ENCODE measurements around the gene LRP11.

LRP11 gene

DNA sequence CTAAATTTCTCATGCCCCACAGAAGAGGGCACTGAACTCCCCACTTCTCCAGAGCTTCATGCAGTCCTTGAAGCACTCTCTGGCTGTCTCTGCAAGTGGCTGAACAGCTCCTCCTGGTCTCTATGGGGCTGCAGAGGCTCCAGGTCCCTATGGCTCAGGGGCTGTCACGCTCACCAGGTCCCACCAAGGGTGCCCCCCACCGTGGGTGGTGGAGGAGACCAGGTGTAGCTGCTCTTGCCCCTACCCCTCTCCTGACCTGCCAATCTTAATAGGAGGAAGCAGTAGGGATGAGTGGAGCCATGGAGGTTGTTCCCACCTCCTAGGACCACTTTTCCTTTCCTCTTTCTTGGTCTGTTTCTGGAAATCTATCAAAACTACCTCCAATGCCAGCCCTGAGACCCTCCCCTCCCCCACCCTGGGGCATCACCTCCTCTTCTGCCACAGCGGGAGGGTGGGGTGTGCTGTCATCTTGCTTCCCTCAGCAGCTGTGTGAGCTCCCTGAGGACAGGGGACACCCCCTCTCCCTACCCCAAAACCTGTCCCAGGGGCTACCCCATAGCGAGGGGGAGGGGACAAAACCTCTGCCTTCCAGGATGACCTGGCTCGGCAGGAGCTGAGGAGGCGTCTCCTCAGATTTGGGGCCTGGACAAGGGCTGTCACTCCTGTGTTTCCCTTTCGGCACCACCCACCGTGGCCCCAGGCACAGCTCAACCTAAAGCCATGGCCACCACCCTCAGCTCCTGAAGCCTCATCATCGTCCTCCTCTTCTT, 45.7 kb upstream of the LRP11 start:
- TF ChIP-seq SIN3A (IDR thresholded peaks at IDR 0.05; ENCODE audit: borderline replicate concordance, insufficient read depth, low read length) (no peak), POLR2AphosphoS5 (IDR thresholded peaks at IDR 0.05; ENCODE audit: low read depth, low read length) (no peak), FOXP2 (optimal IDR thresholded peaks at IDR 0.05; ENCODE audit: borderline replicate concordance, extremely low read depth, extremely low read length, insufficient read depth) (no peak), TAF1 (IDR thresholded peaks at IDR 0.05; ENCODE audit: borderline replicate concordance, insufficient read depth, low read length) (no peak)
- TF ChIP-seq, protein P1, sequence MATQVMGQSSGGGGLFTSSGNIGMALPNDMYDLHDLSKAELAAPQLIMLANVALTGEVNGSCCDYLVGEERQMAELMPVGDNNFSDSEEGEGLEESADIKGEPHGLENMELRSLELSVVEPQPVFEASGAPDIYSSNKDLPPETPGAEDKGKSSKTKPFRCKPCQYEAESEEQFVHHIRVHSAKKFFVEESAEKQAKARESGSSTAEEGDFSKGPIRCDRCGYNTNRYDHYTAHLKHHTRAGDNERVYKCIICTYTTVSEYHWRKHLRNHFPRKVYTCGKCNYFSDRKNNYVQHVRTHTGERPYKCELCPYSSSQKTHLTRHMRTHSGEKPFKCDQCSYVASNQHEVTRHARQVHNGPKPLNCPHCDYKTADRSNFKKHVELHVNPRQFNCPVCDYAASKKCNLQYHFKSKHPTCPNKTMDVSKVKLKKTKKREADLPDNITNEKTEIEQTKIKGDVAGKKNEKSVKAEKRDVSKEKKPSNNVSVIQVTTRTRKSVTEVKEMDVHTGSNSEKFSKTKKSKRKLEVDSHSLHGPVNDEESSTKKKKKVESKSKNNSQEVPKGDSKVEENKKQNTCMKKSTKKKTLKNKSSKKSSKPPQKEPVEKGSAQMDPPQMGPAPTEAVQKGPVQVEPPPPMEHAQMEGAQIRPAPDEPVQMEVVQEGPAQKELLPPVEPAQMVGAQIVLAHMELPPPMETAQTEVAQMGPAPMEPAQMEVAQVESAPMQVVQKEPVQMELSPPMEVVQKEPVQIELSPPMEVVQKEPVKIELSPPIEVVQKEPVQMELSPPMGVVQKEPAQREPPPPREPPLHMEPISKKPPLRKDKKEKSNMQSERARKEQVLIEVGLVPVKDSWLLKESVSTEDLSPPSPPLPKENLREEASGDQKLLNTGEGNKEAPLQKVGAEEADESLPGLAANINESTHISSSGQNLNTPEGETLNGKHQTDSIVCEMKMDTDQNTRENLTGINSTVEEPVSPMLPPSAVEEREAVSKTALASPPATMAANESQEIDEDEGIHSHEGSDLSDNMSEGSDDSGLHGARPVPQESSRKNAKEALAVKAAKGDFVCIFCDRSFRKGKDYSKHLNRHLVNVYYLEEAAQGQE (IDR thresholded peaks at IDR 0.05; ENCODE audit: insufficient read depth in 1 of 2, low read depth in 2 of 2, low read length in 2 of 2) = no peak

DNA sequence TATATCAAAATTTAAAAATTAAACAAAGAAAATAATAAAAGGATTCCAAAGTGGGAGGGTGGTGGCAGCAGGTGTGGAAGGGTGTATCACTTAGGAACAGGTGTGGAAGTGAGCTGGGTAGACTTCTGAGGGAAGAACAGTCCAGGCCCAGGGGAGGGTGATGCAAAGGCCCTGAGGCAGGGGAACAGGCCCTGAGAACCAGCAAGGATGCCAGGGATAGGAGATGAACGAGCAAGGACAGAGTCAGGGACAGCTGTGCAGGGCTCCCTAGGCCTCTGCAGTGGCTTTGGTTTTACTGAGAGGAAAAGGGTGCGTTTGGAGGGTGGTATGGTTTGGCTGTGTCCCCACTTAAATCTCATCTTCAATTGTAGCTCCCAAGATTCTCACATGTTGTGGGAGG, 43.2 kb upstream of the LRP11 start:
- TF ChIP-seq SIN3A (IDR thresholded peaks at IDR 0.05; ENCODE audit: borderline replicate concordance, insufficient read depth, low read length) = no peak
- no peak for TF ChIP-seq FOXP2 (optimal IDR thresholded peaks at IDR 0.05; ENCODE audit: borderline replicate concordance, extremely low read depth, extremely low read length, insufficient read depth)
- TF ChIP-seq TAF1 (IDR thresholded peaks at IDR 0.05; ENCODE audit: borderline replicate concordance, insufficient read depth, low read length) = no peak
- no peak for TF ChIP-seq POLR2AphosphoS5 (IDR thresholded peaks at IDR 0.05; ENCODE audit: low read depth, low read length)
- TF ChIP-seq, protein P1 (IDR thresholded peaks at IDR 0.05; ENCODE audit: insufficient read depth in 1 of 2, low read depth in 2 of 2, low read length in 2 of 2) = no peak

DNA sequence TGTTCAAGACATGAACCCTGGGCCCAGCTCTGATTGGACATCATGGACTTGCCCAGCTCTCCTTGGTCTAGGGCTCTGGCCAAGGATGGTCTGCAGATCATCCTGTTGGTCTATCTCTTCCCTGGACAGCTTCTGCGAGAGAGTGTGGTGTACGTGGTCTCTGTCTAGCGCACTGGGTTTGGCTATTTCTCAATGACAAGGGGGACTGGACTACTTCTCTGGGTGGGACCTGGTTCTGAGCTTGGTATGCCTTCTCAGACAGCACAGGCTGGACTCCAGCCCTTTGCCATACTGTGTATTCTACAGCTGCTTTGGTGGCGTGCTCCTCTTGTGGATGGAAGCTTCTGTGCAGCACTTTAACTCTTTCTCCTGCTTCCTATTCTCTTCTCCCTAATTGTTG, 42.2 kb upstream of the LRP11 start:
- TF ChIP-seq SIN3A (IDR thresholded peaks at IDR 0.05; ENCODE audit: borderline replicate concordance, insufficient read depth, low read length) (no peak), TAF1 (IDR thresholded peaks at IDR 0.05; ENCODE audit: borderline replicate concordance, insufficient read depth, low read length) (no peak)

DNA sequence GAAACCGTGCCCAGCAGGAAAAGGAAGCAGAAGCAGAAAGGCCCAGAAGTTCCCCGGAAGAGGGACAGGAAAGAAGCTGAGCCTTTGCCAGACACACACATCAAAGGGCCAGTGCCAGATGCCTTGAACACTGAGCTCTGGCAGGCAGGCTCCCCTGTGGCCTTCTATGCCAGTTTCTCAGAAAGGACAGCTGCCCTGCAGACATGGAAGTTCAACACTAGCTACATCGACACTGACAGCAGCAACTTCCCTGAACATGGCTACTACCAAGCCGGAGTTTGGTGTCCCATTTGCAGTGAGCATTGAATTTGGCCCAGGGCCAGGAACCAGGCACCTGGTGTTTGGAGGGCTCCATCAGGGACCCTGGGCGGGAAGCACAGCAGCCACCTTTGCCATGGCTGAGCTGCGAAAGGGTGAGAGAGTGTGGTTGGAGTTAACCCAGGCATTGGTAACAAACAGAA, 41.8 kb upstream of the LRP11 start:
- TF ChIP-seq FOXP2 (optimal IDR thresholded peaks at IDR 0.05; ENCODE audit: borderline replicate concordance, extremely low read depth, extremely low read length, insufficient read depth) (no peak), POLR2AphosphoS5 (IDR thresholded peaks at IDR 0.05; ENCODE audit: low read depth, low read length) (no peak), TAF1 (IDR thresholded peaks at IDR 0.05; ENCODE audit: borderline replicate concordance, insufficient read depth, low read length) (no peak), SIN3A (IDR thresholded peaks at IDR 0.05; ENCODE audit: borderline replicate concordance, insufficient read depth, low read length) (no peak)
- TF ChIP-seq, protein P1 (IDR thresholded peaks at IDR 0.05; ENCODE audit: insufficient read depth in 1 of 2, low read depth in 2 of 2, low read length in 2 of 2) = no peak

DNA sequence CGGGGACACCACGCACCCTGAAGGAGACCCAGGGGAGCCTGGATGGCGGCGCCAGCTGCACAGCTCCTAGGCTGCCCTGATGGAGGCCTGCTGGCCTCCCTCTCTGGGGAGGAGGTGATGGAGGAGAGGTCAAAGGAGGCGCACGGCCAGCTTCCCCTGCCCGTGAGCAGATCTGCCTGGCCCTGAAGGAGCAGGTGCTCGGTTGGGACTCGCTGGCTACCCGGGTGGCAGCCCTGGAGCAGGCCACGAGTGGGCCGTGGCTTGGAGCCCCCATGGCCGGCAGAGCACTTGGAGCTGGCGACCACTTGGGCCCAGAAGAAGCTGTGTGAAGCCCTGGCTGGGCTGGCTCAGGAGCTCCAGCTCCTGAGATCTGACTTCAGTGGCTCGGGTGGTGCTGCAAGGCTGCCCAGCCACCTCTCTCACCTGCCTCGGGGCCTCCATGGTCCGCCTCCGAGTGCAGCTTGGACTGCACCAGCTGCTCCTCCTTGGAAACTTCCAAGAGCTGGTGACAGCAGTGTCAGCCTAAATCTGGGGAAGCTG, 41.3 kb upstream of the LRP11 start:
- TF ChIP-seq POLR2AphosphoS5 (IDR thresholded peaks at IDR 0.05; ENCODE audit: low read depth, low read length) = no peak
- TF ChIP-seq SIN3A (IDR thresholded peaks at IDR 0.05; ENCODE audit: borderline replicate concordance, insufficient read depth, low read length) = no peak
- TF ChIP-seq TAF1 (IDR thresholded peaks at IDR 0.05; ENCODE audit: borderline replicate concordance, insufficient read depth, low read length) = no peak
- TF ChIP-seq, protein P1 (IDR thresholded peaks at IDR 0.05; ENCODE audit: insufficient read depth in 1 of 2, low read depth in 2 of 2, low read length in 2 of 2) = no peak
- no peak for TF ChIP-seq FOXP2 (optimal IDR thresholded peaks at IDR 0.05; ENCODE audit: borderline replicate concordance, extremely low read depth, extremely low read length, insufficient read depth)

Measured in PFSK-1 (cell line).